ENCODE results near the gene SACM1L.

The SACM1L gene

DNA sequence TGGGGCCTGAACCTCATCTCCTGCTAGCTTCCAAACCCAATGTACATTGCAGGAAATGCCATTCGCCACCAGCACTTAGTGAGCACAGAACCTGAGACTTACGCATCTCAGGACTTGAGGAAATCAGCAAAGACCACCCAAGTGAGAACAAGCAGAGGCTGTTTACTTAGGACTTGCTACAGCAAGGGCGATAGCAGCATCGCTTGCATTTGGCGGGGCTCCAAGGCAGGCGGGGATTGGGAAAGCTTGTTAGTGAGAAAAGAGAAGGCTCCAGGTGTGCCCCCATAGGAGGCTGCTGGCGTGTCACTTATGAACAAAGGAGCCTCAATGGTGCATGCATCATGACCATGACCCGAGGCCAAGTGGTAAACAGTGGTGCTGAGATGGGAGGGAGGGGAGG, 87.4 kb downstream of the SACM1L start:
- H3K4me3 ChIP-seq (ENCODE audit: low read depth, low read length): no peak overlapping the region
- DNase-seq (ENCODE audit: low read depth): no peak
- no peak for TF ChIP-seq MAX (IDR thresholded peaks at IDR 0.05; ENCODE audit: low read depth, low read length)
- TF ChIP-seq POLR2A (IDR thresholded peaks at IDR 0.05; ENCODE audit: extremely low read depth, insufficient read length): no peak
- TF ChIP-seq CTCF (IDR thresholded peaks at IDR 0.05; ENCODE audit: low read depth, low read length): no peak
- TF ChIP-seq MYC (IDR thresholded peaks at IDR 0.05; ENCODE audit: low read depth, low read length): no peak

DNA sequence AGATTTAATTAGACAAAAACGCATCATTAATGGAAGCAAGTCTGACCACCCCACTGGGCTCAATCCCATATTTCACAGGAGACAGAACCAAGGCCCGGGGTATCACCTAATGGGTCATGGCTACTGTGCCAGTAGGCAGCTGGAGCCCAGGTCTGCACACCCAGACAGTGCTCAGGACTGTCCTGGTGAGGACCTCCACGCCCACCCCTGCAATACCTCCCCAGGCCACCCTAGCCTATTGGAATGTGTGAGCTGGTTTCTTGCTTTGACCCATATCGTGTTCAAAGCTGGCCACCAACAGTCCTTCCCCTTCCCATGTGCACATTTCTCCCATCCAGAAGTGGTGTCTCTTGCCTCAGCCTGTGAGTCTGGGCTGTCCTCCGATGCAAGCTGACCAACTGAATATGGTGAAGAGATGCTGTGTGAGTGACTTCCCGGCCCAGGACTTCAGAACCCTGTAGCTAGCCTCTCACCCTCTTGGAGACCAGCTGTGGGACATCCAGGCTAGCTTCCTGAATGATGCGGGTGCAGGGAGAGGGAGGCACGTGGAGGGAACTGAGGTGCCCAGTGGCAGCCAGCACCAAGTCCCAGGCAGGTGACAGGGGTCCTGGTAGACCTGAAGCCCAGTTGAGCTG, 88.0 kb downstream of the SACM1L start:
- H3K4me3 ChIP-seq (ENCODE audit: low read depth, low read length): no peak overlapping the region
- DNase-seq (ENCODE audit: low read depth): no peak
- TF ChIP-seq POLR2A (IDR thresholded peaks at IDR 0.05; ENCODE audit: extremely low read depth, insufficient read length): no peak
- no peak for TF ChIP-seq MYC (IDR thresholded peaks at IDR 0.05; ENCODE audit: low read depth, low read length)
- TF ChIP-seq CTCF (IDR thresholded peaks at IDR 0.05; ENCODE audit: low read depth, low read length): no peak
- TF ChIP-seq MAX (IDR thresholded peaks at IDR 0.05; ENCODE audit: low read depth, low read length): no peak

GRCh38 chr3:45777746-45778386, 88.7 kb downstream of the SACM1L start:
- DNase-seq (ENCODE audit: low read depth): no peak

GRCh38 chr3:45778761-45779201, 89.6 kb downstream of the SACM1L start:
- H3K4me3 ChIP-seq (ENCODE audit: low read depth, low read length): no peak overlapping the region
- no peak for DNase-seq (ENCODE audit: low read depth)
- TF ChIP-seq MAX (IDR thresholded peaks at IDR 0.05; ENCODE audit: low read depth, low read length) (no peak), POLR2A (IDR thresholded peaks at IDR 0.05; ENCODE audit: extremely low read depth, insufficient read length) (no peak), MYC (IDR thresholded peaks at IDR 0.05; ENCODE audit: low read depth, low read length) (no peak), CTCF (IDR thresholded peaks at IDR 0.05; ENCODE audit: low read depth, low read length) (no peak)

More at GRCh38 chr3:45777746-45778386, 88.7 kb downstream of the SACM1L start:
- TF ChIP-seq CTCF (IDR thresholded peaks at IDR 0.05; ENCODE audit: low read depth, low read length) (no peak), MAX (IDR thresholded peaks at IDR 0.05; ENCODE audit: low read depth, low read length) (no peak), POLR2A (IDR thresholded peaks at IDR 0.05; ENCODE audit: extremely low read depth, insufficient read length) (no peak), MYC (IDR thresholded peaks at IDR 0.05; ENCODE audit: low read depth, low read length) (no peak)
- no peak overlapping the region for H3K4me3 ChIP-seq (ENCODE audit: low read depth, low read length)

GRCh38 chr3:45779746-45780735, 90.8 kb downstream of the SACM1L start:
- no peak overlapping the region for H3K4me3 ChIP-seq (ENCODE audit: low read depth, low read length)
- TF ChIP-seq CTCF (IDR thresholded peaks at IDR 0.05; ENCODE audit: low read depth, low read length) (no peak), MAX (IDR thresholded peaks at IDR 0.05; ENCODE audit: low read depth, low read length) (no peak), POLR2A (IDR thresholded peaks at IDR 0.05; ENCODE audit: extremely low read depth, insufficient read length) (no peak)
- no peak for DNase-seq (ENCODE audit: low read depth)

Data from NB4 (cell line).